Measurements from ENCODE around the gene EIF3L. TPM values are rescaled to one million over a fixed set of nuclear protein-coding genes. Genes with fewer than 3 reads are reported as not detected.

The EIF3L gene
- total RNA-seq, 3 donors from 2014 or later (not counting 1 experiment from before 2014, with no cell fraction given): 276 to 295 (median 291) TPM

DNA sequence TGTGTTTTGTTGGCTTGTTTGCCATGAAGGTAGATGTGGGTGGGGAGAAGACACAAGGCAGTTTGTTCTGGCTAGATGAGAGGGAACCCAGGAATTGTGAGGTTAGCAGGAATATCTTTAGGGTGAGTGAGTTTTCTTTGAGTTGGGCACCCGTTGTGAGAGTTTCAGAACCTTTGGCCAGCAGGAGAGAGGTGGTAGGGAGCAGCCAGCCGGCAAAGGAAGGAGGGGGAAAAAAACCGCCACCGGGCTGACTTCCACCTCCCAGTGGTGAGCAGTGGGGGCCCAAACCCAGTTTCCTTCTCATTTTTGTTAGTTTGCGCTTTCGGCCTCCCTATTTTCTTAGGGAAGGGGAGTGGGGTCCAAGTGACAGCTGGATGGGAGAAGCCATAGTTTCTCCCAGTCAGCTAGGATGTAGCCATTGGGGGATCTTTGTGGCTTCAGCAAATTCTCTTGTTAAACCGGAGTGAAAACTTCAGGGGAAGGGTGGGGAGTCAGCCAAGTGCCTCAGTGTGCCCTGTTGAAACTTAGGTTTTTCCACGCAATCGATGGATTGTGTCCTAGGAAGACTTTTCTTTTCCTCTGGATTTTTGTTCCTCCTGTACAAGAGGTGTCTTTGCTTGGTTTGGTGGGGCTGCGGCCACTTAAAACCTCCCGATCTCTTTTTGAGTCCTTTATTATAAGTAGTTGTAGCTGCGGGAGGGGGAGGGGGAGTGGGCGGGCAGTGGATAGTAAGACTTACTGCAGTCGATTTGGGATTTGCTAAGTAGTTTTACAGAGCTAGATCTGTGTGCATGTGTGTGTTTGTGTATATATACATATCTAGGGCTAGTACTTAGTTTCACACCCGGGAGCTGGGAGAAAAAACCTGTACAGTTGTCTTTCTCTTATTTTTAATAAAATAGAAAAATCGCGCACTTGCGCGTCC, 42.5 kb upstream of the EIF3L start:
- peaks cover 70% of the 10 kb centered on the region for H3K27me3 ChIP-seq (ENCODE audit: control insufficient read depth, insufficient read depth, low read length)
- Mint-ChIP-seq H3K27ac (peak overlapping the region in 1 of 2 donors; percentile 6), H3K4me1 (peaks cover 15 to 50% of the 10 kb centered on the region in 2 donors), H3K27me3 (ENCODE audit: low read depth in 2 of 2) (peaks cover 38 to 40% of the 10 kb centered on the region in 2 donors), H3K36me3 (no peaks in the 10 kb centered on the region), H3K4me3 (peak overlapping the region; percentile 80), H3K9me3 (no peaks in the 10 kb centered on the region)
- peak in 1 of 2 donors; percentile 36 for DNase-seq
- H3K27ac ChIP-seq (ENCODE audit: low read length): no peak overlapping the region
- H3K4me3 ChIP-seq (ENCODE audit: low read length): no peak overlapping the region
- peaks cover 56% of the 10 kb centered on the region for H3K4me1 ChIP-seq (ENCODE audit: control insufficient read depth, insufficient read depth, low read length)
- intact Hi-C loops (cut with micrococcal nuclease): loop anchor here (5.0 kb wide), 1 partner anchor 36 kb away; the partner anchor contains the start of gene ANKRD54
- ATAC-seq: no peak
- WGBS (ENCODE audit: insufficient coverage): 3% methylated on average over 14 of the region's 19 CpGs
- H3K9me3 ChIP-seq (ENCODE audit: control insufficient read depth, insufficient read depth, low read length): no peaks in the 10 kb centered on the region
- TF ChIP-seq, protein P1, sequence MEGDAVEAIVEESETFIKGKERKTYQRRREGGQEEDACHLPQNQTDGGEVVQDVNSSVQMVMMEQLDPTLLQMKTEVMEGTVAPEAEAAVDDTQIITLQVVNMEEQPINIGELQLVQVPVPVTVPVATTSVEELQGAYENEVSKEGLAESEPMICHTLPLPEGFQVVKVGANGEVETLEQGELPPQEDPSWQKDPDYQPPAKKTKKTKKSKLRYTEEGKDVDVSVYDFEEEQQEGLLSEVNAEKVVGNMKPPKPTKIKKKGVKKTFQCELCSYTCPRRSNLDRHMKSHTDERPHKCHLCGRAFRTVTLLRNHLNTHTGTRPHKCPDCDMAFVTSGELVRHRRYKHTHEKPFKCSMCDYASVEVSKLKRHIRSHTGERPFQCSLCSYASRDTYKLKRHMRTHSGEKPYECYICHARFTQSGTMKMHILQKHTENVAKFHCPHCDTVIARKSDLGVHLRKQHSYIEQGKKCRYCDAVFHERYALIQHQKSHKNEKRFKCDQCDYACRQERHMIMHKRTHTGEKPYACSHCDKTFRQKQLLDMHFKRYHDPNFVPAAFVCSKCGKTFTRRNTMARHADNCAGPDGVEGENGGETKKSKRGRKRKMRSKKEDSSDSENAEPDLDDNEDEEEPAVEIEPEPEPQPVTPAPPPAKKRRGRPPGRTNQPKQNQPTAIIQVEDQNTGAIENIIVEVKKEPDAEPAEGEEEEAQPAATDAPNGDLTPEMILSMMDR (IDR thresholded peaks at IDR 0.05): no peak
- no peaks in the 10 kb centered on the region for H3K36me3 ChIP-seq (ENCODE audit: control insufficient read depth, insufficient read depth, low read length)

DNA sequence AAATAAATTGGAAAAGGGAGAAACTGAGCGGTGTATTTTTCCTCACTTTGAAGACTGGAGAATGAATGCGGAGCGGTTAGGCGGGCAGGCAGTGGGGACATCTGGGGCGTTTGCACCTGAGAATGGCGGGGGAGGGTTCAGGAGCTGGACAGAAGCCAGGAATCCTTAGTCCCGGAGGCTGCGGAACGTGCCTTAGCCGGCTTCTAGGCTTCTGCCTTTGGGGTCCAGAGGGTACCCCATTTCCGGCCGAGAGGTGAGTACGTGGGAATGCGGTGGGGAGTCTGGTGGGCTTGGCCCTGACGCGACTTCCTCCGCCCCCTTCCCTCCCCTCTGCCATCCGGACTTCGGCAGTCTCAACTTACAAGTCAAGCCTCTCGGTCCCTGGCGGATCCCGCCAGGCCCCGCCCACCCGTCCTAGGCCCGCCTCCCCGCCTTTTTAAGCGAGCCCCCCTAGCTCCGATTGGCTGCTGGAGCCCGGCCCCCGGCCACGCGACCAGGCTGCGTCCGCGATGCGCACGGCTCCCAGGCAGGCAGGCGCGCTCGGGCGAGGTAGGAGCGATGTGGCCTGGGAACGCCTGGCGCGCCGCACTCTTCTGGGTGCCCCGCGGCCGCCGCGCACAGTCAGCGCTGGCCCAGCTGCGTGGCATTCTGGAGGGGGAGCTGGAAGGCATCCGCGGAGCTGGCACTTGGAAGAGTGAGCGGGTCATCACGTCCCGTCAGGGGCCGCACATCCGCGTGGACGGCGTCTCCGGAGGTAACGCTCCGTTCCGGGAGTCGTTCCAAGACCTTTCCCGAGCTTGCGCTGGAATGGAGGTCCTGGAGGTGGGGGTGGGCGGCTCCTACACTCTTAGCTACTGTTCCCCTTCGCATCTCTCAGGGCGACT, 41.6 kb upstream of the EIF3L start, which contains the start of gene GCAT:
GCAT (plus strand) TSS at position 525 of the 884 bp plus-strand sequence; CDS start at position 559, 34 bp downstream.
- peaks cover 15 to 49% of the 10 kb centered on the region in 2 donors for H3K4me1 Mint-ChIP-seq
- H3K27ac ChIP-seq (ENCODE audit: low read length): no peak within 1 kb of the TSS
- peaks cover 63% of the 10 kb centered on the region for H3K27me3 ChIP-seq (ENCODE audit: control insufficient read depth, insufficient read depth, low read length)
- H3K4me1 ChIP-seq (ENCODE audit: control insufficient read depth, insufficient read depth, low read length): peaks cover 47% of the 10 kb centered on the region
- H3K4me3 Mint-ChIP-seq: peak within 1 kb of the TSS; percentile 81
- H3K27me3 Mint-ChIP-seq (ENCODE audit: low read depth in 2 of 2): peaks cover 38 to 39% of the 10 kb centered on the region in 2 donors
- H3K4me3 ChIP-seq (ENCODE audit: low read length): peak within 1 kb of the TSS; percentile 43
- DNase-seq: peak; percentile 74 to 90
- no peak within 1 kb of the TSS for H3K27ac Mint-ChIP-seq
- under 1% methylated on average over 73 of the region's 73 CpGs for WGBS (ENCODE audit: insufficient coverage)
- no peaks in the 10 kb centered on the region for H3K36me3 Mint-ChIP-seq
- no peaks in the 10 kb centered on the region for H3K9me3 ChIP-seq (ENCODE audit: control insufficient read depth, insufficient read depth, low read length)
- no peaks in the 10 kb centered on the region for H3K36me3 ChIP-seq (ENCODE audit: control insufficient read depth, insufficient read depth, low read length)
- no peaks in the 10 kb centered on the region for H3K9me3 Mint-ChIP-seq
- intact Hi-C loops (cut with micrococcal nuclease): loop anchor here (5.0 kb wide), 1 partner anchor 35 kb away; the partner anchor contains the start of gene ANKRD54
- peak; percentile 94 to 95 (median 95) for ATAC-seq
- TF ChIP-seq, protein P1 (IDR thresholded peaks at IDR 0.05): no peak

DNA sequence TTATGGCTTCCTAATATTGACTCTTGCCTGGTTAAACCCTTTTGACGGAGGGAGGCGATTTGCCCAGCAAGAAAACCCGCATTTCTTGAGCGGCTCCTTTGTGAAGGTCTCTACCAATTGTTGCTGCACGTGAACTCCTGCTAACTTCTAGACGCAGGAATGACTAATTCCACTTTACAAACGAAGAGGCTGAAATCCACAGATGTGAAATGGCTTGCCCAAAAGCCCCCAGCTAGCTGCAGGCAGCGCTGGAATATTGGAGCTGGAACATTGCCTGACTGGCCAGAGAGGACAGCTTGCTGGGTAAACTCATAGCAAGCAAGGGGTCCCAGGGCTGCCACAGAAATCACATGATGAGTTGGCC, 40.9 kb upstream of the EIF3L start:
- no peak overlapping the region for H3K27ac Mint-ChIP-seq
- no peak for ATAC-seq
- Histone ChIP-seq H3K27me3 (ENCODE audit: control insufficient read depth, insufficient read depth, low read length) (peaks cover 57% of the 10 kb centered on the region), H3K9me3 (ENCODE audit: control insufficient read depth, insufficient read depth, low read length) (no peaks in the 10 kb centered on the region), H3K27ac (ENCODE audit: low read length) (no peak overlapping the region), H3K4me3 (ENCODE audit: low read length) (peak overlapping the region; percentile 43), H3K36me3 (ENCODE audit: control insufficient read depth, insufficient read depth, low read length) (no peaks in the 10 kb centered on the region), H3K4me1 (ENCODE audit: control insufficient read depth, insufficient read depth, low read length) (peaks cover 42% of the 10 kb centered on the region)
- DNase-seq: no peak
- H3K27me3 Mint-ChIP-seq (ENCODE audit: low read depth in 2 of 2): peaks cover 32 to 33% of the 10 kb centered on the region in 2 donors
- H3K36me3 Mint-ChIP-seq: no peaks in the 10 kb centered on the region
- 9% methylated on average over 8 of the region's 8 CpGs for WGBS (ENCODE audit: insufficient coverage)
- peaks cover 15 to 43% of the 10 kb centered on the region in 2 donors for H3K4me1 Mint-ChIP-seq
- no peaks in the 10 kb centered on the region for H3K9me3 Mint-ChIP-seq
- intact Hi-C loops (cut with micrococcal nuclease): loop anchor here (5.0 kb wide), 1 partner anchor 34 kb away; the partner anchor contains the start of gene ANKRD54
- H3K4me3 Mint-ChIP-seq: peak overlapping the region; percentile 81
- TF ChIP-seq, protein P1 (IDR thresholded peaks at IDR 0.05): no peak
